GM12878 (cell line): ENCODE results near the gene ACKR4. TPM values are rescaled to one million over a fixed set of nuclear protein-coding genes. Genes with fewer than 3 reads are reported as not detected.

ENCODE experiments used
- ATAC-seq: fragments of 200-7000 bp; cut with Tn5 transposase; 3 replicates; pipeline ENCODE4 v1.9.1; 2020; ENCODE audit warnings: mild to moderate bottlenecking, moderate library complexity
- BruUV-seq: library from RNA; stranded (reverse); fragments of 400-500 nt; replicated peaks from 2 replicates; lab custom pipeline; 2021; lab: Mats Ljungman, UMichigan
- CTCF ChIA-PET: fragments of 300-600 bp; sonication (Branson Sonifier 250); formaldehyde crosslinking; extraction: SDS; loops from one replicate; lab custom pipeline; 2021; ENCODE audit warnings: inconsistent platforms; lab: Yijun Ruan, JAX
- POLR2A ChIA-PET: fragments of 350-600 bp; formaldehyde crosslinking; extraction: SDS; loops from one replicate; lab custom pipeline; 2021; ENCODE audit warnings: inconsistent platforms; lab: Charles Lee
- RAD21 ChIA-PET: fragments of 300-600 bp; sonication (Branson Sonifier 250); formaldehyde crosslinking; loops from one replicate; lab custom pipeline; 2023; ENCODE audit warnings: antibody characterized with exemption; ENCODE audit not compliant: unreplicated experiment; lab: Charles Lee
- SMC1A ChIA-PET: fragments of 300-600 bp; sonication (Branson Sonifier 250); formaldehyde crosslinking; loops from one replicate; lab custom pipeline; 2023; ENCODE audit not compliant: unreplicated experiment, uncharacterized antibody; lab: Charles Lee
- DNase-seq: peaks from one replicate; pipeline ENCODE4 v3.0.0-alpha.2; 2011; ENCODE audit warnings: low read depth, low spot score
- FAIRE-seq: peaks from 3 replicates; lab custom pipeline; 2011; peaks lifted over from hg19 to GRCh38; lab: Jason Lieb, UNC
- H2AFZ ChIP-seq: 2 replicates; pipeline ENCODE4 v1.6.0; 2011; ENCODE audit warnings: low read depth, low read length, control low read depth; ENCODE audit not compliant: control insufficient read depth
- H3K27ac ChIP-seq: 2 replicates; pipeline ENCODE4 v1.5.1; 2011; ENCODE audit warnings: control low read depth; ENCODE audit not compliant: control insufficient read depth, insufficient read depth
- H3K27me3 ChIP-seq, 2 experiments: replicated peaks in 1 of 2; 2 replicates each; pipeline versions ENCODE4 v1.6.0 to v1.6.1; 2011; ENCODE audit warnings: low read length in 1 of 2; ENCODE audit not compliant: control insufficient read depth in 2 of 2, insufficient read depth in 2 of 2
- H3K36me3 ChIP-seq, 2 experiments: 2 replicates each; pipeline ENCODE4 v1.5.1; 2011; ENCODE audit warnings: low read length in 1 of 2; ENCODE audit not compliant: control insufficient read depth in 2 of 2, insufficient read depth in 2 of 2
- H3K4me1 ChIP-seq: 2 replicates; pipeline ENCODE4 v1.6.1; 2011; ENCODE audit warnings: mild to moderate bottlenecking, low read length, moderate library complexity, mixed read lengths; ENCODE audit not compliant: control insufficient read depth, insufficient read depth
- H3K4me2 ChIP-seq: 2 replicates; pipeline ENCODE4 v1.6.0; 2011; ENCODE audit warnings: control low read depth; ENCODE audit not compliant: control insufficient read depth, insufficient read depth
- H3K4me3 ChIP-seq: fragments of 200-600 bp; sonication (generic); 2 replicates; pipeline ENCODE4 v1.5.1; 2016
- H3K79me2 ChIP-seq: 2 replicates; pipeline ENCODE4 v1.6.0; 2011; ENCODE audit warnings: low read length; ENCODE audit not compliant: control insufficient read depth, insufficient read depth
- H3K9ac ChIP-seq: 2 replicates; pipeline ENCODE4 v1.8.0; 2011; ENCODE audit warnings: low read length, control low read depth, mixed read lengths; ENCODE audit not compliant: control insufficient read depth, insufficient read depth
- H3K9me3 ChIP-seq: replicated peaks from 3 replicates; pipeline ENCODE4 v1.5.1; 2011; ENCODE audit warnings: mild to moderate bottlenecking, low read length; ENCODE audit not compliant: control insufficient read depth, insufficient read depth
- H4K20me1 ChIP-seq: 2 replicates; pipeline ENCODE4 v1.6.0; 2011; ENCODE audit not compliant: control insufficient read depth, insufficient read depth
- BACH1 ChIP-seq: fragments of 450-650 bp; IDR thresholded peaks from 2 replicates; pipeline ENCODE4 v1.6.1; 2017; ENCODE audit warnings: mild to moderate bottlenecking, borderline replicate concordance
- BCL11A ChIP-seq: IDR thresholded peaks from 2 replicates; pipeline ENCODE4 v1.6.1; 2011; ENCODE audit warnings: low read depth, low read length
- BMI1 ChIP-seq: fragments of 450-650 bp; IDR thresholded peaks from 2 replicates; pipeline ENCODE4 v1.6.1; 2016; ENCODE audit warnings: mild to moderate bottlenecking, moderate library complexity, borderline replicate concordance
- CHD1 ChIP-seq: IDR thresholded peaks from 2 replicates; pipeline ENCODE4 v1.6.1; 2012; ENCODE audit warnings: low read depth, low read length, improper control_type of control experiment
- DPF2 ChIP-seq: fragments of 450-650 bp; IDR thresholded peaks from 2 replicates; pipeline ENCODE4 v1.6.1; 2017; ENCODE audit warnings: mild to moderate bottlenecking
- ETV6 ChIP-seq, 2 experiments: fragments of 450-650 bp in 1 of 2; IDR thresholded peaks in 1 of 2; conservative IDR thresholded peaks in 1 of 2; 2 replicates each; pipeline ENCODE4 v1.6.1; 2014; ENCODE audit warnings: antibody characterized with exemption in 1 of 2, borderline replicate concordance in 1 of 2, low read depth in 1 of 2, mild to moderate bottlenecking in 1 of 2, moderate library complexity in 1 of 2
- IRF3 ChIP-seq: fragments of 450-650 bp; IDR thresholded peaks from 2 replicates; pipeline ENCODE4 v1.6.1; 2014; ENCODE audit warnings: mild to moderate bottlenecking
- KDM1A ChIP-seq: fragments of 200-600 bp; sonication (generic); IDR thresholded peaks from 2 replicates; pipeline ENCODE4 v1.6.1; 2016; ENCODE audit warnings: borderline replicate concordance
- MEF2A ChIP-seq: IDR thresholded peaks from 2 replicates; pipeline ENCODE4 v1.6.1; 2011; ENCODE audit warnings: low read depth, mild to moderate bottlenecking, low read length, moderate library complexity; ENCODE audit not compliant: insufficient read depth
- NBN ChIP-seq: fragments of 450-650 bp; IDR thresholded peaks from 2 replicates; pipeline ENCODE4 v1.6.1; 2016
- RCOR1 ChIP-seq: conservative IDR thresholded peaks from 2 replicates; pipeline ENCODE4 v1.6.1; 2012; ENCODE audit warnings: low read depth, low read length, improper control_type of control experiment
- ZBTB4 ChIP-seq: fragments of 450-650 bp; formaldehyde crosslinking; IDR thresholded peaks from 2 replicates; pipeline ENCODE4 v1.4.0; 2022; ENCODE audit warnings: mild to moderate bottlenecking, moderate library complexity
- ZNF687 ChIP-seq: fragments of 450-650 bp; IDR thresholded peaks from 2 replicates; pipeline ENCODE4 v1.6.1; 2017; ENCODE audit warnings: mild to moderate bottlenecking, moderate library complexity
- ZSCAN29 ChIP-seq: fragments of 450-650 bp; IDR thresholded peaks from 2 replicates; pipeline ENCODE4 v1.6.1; 2017; ENCODE audit warnings: mild to moderate bottlenecking, moderate library complexity
- ZZZ3 ChIP-seq: IDR thresholded peaks from 2 replicates; pipeline ENCODE4 v1.6.1; 2011; ENCODE audit warnings: low read depth; ENCODE audit not compliant: control insufficient read depth, insufficient read length
- in situ Hi-C: fragments of 300-500 bp; cut with MboI; formaldehyde crosslinking; loops from 9 replicates; pipeline ENCODE4 v1.14.3; 2018; ENCODE audit warnings: mixed read lengths
- intact Hi-C: fragments of 100-400 bp; cut with micrococcal nuclease; formaldehyde crosslinking; loops from one replicate; pipeline ENCODE4 v1.14.2; 2022; ENCODE audit not compliant: unreplicated experiment
- polyA plus RNA-seq, 11 experiments: library from polyadenylated mRNA; depleted of rRNA in 4 of 11; unstranded in 6 of 11; stranded (reverse) in 5 of 11; fragments of >200 nt; fragmentation: Nextera tagmentation in 4 of 11; fragmentation: Illumina TruSeq in 1 of 11; extraction: Ambion mirVana in 4 of 11; extraction: Trizol in 1 of 11; gene quantifications; 1 replicate in 1 of 11; 2 replicates in 10 of 11; pipeline versions ENCODE4 v1.2.1 to v1.2.3, GENCODE V29; 2011 to 2016; ENCODE audit warnings: inconsistent platforms in 2 of 11, missing spikeins in 2 of 11, low read depth in 1 of 11
- total RNA-seq, 4 experiments: library from RNA; depleted of rRNA in 3 of 4; stranded (reverse); fragments of >200 nt in 3 of 4; fragmentation: Illumina TruSeq in 1 of 4; extraction: Trizol in 1 of 4; gene quantifications; 2 replicates each; pipeline versions ENCODE4 v1.2.1 to v1.2.3, GENCODE V29; 2013 to 2021

ACKR4 gene
- total and polyA plus RNA-seq, 10 of the 15 experiments (the other 5 are each of a cell fraction or from before 2014, with no cell fraction given): 0.06 to 0.40 (median 0.12) TPM

GRCh38 chr3:132635052-132635451 is 38.0 kb downstream of the ACKR4 start:
- no peak overlapping the region for H3K4me3 ChIP-seq
- in situ Hi-C loops: no loop called here
- SMC1A ChIA-PET: interaction anchor here (1.6 to 9.1 kb wide), 3 partner anchors 86 to 99 kb away, joined by 5 to 100 read pairs (median 8); no protein-coding TSS in a partner anchor
- H3K9me3 ChIP-seq: no peaks in the 10 kb centered on the region
- no peak for FAIRE-seq
- RAD21 ChIA-PET: interaction anchor here (0.9 kb wide), 1 partner anchor 92 kb away, joined by 3 read pairs; no protein-coding TSS in a partner anchor
- POLR2A ChIA-PET: no interaction called here
- no peak overlapping the region for H2AFZ ChIP-seq
- H3K79me2 ChIP-seq: no peaks in the 10 kb centered on the region
- CTCF ChIA-PET: interaction anchor here (2.0 to 2.4 kb wide), 3 partner anchors 9 to 101 kb away, joined by 5 to 17 read pairs (median 7); no protein-coding TSS in a partner anchor
- BruUV-seq: no TSS peak
- intact Hi-C loops: no loop called here
- no peak overlapping the region for H3K27ac ChIP-seq
- H3K9ac ChIP-seq: no peak overlapping the region
- H3K36me3 ChIP-seq: peaks cover 0 to 2% of the 10 kb centered on the region in 2 experiments; a peak in 1 of 4 replicates
- no peaks in the 10 kb centered on the region for H3K27me3 ChIP-seq
- no peak for ATAC-seq
- DNase-seq: no peak
- TF ChIP-seq CHD1 (no peak), IRF3 (no peak), KDM1A (no peak), ETV6 (conservative IDR thresholded peaks at IDR 0.05 in 1 of 2, IDR thresholded peaks at IDR 0.05 in 1 of 2; ENCODE audit: borderline replicate concordance in 1 of 2, low read depth in 1 of 2) (no peak), BMI1 (no peak), BCL11A (no peak), BACH1 (no peak), NBN (no peak), ZBTB4 (no peak), MEF2A (no peak), RCOR1 (no peak), ZNF687 (no peak), DPF2 (no peak), ZZZ3 (no peak), ZSCAN29 (no peak)
- no peaks in the 10 kb centered on the region for H4K20me1 ChIP-seq
- no peaks in the 10 kb centered on the region for H3K4me1 ChIP-seq
- no peak overlapping the region for H3K4me2 ChIP-seq
